Activated T-cell treated with anti-CD3 and anti-CD28 coated beads for 1 hour (primary cell): ENCODE data around the gene SAP130.
"Not testable (repeated sequence)": the region's sequence is repeated elsewhere in the genome, so short reads cannot be mapped to it uniquely, and the experiment has no call there.

ENCODE experiments used
- DNase-seq: peaks from one replicate; pipeline ENCODE4 v3.0.0-alpha.2; 2020; ENCODE audit warnings: low read depth

SAP130 gene

DNA sequence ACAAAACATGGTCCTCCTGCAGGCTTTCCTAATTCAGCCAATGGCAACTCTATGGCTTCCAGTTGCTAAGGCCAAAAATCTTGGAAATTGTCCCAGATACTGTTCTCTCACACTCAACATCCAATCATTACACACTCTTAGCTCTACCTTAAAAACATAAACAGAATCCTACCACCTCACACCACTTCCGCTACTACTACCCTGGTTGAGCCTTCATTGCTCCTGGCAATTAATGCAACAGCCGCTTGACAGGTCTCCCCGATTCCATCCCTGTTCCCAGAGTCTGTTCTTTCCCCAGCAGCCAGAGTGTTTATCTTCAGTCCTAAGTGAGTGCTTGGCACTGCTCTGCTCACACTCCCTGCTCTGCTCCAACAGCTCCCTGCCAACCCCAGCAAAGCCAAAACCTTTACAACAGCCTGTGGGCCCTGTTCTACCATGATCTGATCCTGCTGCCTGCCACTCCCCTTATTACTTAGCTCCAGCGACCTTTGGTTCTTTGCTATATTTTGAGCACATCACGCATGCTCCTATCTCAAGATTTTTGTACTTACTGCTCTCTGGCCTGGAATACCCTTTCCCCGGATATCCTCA is 74.6 kb downstream of the SAP130 start:
- no peak for DNase-seq

DNA sequence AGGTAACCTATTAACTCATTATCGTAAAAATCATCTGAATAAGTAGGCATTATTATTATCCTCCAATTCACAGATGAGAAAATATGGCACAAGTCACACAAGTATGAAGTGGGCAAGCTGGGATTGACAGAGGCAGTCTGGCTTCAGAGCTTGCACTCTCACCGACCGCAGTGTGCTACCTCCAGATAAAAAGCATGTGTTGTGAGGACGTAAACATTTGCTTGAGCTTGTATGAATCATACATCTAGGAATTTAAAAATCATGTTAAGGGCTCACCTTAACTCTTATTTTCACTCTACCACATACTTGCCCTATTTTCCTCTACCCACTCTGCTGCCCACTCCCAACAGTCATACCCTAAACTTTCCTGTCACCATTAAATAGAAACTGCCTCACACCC is 76.8 kb downstream of the SAP130 start:
- no peak for DNase-seq

DNA sequence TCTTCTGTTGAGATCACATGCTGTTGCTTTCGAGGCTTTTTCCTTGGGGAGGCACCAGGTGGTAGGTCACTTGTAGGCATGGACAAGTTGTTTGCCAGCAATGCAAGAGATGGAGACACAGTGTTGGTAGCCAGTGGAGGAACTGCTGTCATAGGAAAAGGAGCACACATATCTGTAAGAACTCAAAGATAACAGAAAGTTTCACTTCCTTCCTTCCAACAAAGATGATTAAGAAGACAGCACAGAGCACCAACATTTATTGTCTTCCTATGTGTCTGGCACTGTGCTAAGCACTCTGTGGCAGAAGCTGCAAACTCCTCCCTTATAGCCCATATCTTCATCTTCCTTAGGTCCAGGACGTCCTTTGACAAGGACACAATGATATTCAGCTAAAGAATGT is 77.6 kb downstream of the SAP130 start:
- no peak for DNase-seq

DNA sequence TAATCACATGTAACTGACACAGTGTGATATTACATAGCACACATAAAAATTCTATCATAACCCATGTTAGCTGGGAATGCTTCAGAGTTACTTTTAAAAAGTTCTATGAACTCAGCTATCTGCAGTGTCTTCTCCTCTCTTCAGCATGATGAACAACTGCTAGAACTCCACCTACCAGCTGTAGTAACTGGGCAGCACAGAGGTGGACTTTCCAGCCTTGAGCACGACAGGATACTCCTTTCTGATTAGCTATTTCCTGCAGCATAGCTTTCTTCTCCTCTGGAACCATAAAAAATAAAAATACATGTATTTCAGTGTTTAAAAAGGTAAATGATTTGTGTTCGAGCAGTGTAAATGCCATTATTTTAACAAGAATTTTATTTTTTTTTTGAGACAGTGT is 82.6 kb downstream of the SAP130 start:
- DNase-seq: no peak

DNA sequence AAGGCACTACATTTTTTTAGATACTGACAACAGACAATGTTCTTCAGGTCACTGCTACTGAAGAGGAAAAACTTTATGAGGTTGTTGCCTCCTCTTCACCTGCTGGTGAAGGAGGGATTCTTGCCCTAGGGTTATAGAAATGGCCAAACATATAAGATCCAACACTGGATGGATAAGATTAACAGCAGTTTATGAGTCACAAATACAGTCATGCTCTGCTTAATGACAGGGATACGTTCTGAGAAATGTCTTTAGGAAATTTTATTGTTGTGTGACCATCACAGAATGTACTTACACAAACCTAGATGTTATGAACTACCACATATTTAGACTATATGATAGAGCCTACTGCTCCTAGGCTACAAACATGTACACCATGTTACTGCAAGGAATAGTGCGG is 84.7 kb downstream of the SAP130 start:
- DNase-seq: no peak

DNA sequence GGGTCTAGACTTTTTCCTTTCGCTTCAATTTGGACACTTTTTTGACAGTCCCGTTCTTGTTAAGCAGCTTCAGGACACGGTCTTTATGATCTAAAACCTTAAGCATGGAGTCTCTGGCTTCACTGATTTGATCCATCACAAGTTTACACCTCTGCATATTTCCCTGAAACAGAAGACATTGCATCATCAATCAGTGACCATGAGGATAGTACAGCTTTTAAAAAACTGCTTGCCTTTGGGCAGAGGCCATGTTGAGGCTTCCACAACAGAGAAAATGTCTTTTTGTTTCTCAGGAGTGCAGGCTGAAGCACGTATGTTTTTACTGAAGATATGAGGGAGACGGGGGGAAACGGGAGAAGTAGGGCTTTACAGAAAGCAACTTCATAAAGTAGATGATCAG is 85.9 kb downstream of the SAP130 start:
- DNase-seq: no peak

GRCh38 chr2:127941461-127941860 is 86.4 kb downstream of the SAP130 start:
- no peak for DNase-seq

- DNase-seq: no peak
Observed at GRCh38 chr2:127940641-127941040, 87.2 kb downstream of the SAP130 start.

DNA sequence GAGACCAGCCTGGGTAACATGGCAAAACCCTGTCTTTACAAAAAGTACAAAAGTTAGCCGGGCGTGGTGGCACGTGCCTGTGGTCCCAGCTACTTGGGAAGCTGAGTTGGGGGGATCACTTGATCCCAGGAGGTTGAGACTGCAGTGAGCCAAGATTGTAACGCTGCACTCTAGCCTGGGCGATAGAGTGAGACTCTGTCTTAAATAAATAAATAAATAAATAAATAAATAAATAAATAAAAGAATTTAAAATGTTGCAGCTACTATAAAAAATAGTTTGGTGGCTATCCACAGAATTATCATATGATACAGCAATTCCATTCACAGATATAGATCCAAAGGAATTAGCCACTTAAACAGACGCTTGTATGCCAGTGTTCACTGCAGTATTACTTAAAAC is 92.5 kb downstream of the SAP130 start:
- no peak for DNase-seq

- no peak for DNase-seq
Observed at GRCh38 chr2:127932199-127932876, 95.5 kb downstream of the SAP130 start.

GRCh38 chr2:127929449-127929848 is 98.4 kb downstream of the SAP130 start:
- no peak for DNase-seq

GRCh38 chr2:127927384-127927783 is 100.5 kb downstream of the SAP130 start:
- no peak for DNase-seq

GRCh38 chr2:127917916-127918315 is 109.9 kb downstream of the SAP130 start:
- no peak for DNase-seq

DNA sequence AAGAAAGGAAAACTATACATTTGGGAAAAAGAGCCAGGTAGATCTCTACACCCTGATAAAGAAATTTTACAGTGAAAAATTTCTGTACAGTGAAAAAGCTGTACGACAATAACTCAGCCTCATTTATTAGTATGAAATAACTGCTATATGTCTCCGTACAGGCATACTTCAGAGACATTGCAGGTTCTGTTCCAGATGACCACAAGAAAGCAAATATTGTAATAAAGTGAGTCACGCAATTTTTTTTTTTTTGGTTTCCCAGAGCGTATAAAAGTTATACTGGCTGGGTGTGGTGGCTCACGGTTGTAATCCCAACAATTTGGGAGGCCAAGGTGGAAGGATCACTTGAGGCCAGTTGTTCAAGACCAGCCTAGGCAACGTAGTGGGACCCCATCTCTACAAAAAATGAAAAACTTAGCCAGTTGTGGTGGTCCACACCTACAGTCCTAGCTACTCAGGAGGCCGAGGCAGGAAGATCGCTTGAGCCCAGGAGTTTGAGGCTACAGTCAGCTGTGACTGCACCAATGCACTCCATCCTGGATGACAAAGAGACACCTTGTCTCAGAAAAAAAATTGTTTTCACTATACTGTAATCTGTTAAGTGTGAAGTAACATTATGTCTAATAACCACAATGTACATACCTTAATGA is 113.9 kb downstream of the SAP130 start:
- DNase-seq: no peak

DNA sequence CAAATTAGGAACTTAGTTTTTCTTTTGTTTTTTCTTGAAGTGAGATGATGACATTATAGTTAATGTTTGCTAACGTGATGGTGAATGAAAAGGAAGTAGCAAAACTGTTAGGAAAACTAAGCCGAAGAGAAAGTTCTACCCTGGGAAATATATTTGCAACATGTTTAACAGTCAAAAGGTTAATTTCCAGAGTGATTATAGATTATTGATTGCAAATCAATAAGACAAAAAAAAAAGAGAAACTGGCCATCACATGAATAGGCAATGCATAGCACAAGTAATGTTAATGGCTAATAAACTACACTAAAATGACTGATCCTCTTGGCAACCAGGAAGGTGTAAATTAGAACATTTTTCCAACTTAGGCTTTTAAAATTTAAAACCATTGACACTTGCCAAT is 116.1 kb downstream of the SAP130 start:
- no peak for DNase-seq

GRCh38 chr2:127910415-127910814 is 117.4 kb downstream of the SAP130 start:
- DNase-seq: no peak

GRCh38 chr2:127909019-127909418 is 118.8 kb downstream of the SAP130 start:
- DNase-seq: no peak

GRCh38 chr2:127907733-127908400 is 120.0 kb downstream of the SAP130 start:
- not testable (repeated sequence) for DNase-seq

DNA sequence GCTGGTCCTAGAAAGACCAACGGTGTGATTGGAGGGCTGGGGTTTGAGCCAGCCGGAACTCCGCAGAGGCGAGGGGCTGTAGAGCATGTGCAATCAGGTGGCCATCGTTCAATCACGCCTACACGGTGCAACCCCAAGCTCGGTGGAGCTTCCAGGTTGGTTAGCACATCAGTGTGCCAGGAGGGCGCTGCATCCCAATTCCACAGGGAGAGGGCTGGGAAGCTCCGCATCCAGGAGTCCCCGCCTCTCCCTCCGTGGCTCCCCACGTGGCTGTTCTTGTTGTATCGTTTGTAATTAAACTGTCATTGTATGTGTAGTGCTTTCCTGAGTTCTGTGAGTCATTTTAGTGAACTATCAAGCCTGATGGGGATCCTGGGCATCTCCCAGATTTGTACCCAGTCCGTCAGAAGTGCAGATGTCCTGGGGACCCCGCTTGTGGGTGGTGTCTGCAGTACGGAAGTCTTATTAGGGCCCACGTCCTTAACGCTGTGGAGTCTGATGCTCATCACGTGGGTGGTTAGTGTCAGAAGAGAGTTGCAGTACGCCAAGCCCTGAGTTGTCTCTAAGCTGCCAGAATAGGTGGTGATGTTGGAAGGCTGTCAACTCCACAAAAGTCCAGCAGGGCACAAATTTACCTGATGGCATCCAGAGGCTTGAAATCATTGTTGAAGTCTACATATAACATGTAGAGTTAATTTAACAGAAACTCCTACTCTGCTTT is 121.5 kb downstream of the SAP130 start:
- no peak for DNase-seq

DNA sequence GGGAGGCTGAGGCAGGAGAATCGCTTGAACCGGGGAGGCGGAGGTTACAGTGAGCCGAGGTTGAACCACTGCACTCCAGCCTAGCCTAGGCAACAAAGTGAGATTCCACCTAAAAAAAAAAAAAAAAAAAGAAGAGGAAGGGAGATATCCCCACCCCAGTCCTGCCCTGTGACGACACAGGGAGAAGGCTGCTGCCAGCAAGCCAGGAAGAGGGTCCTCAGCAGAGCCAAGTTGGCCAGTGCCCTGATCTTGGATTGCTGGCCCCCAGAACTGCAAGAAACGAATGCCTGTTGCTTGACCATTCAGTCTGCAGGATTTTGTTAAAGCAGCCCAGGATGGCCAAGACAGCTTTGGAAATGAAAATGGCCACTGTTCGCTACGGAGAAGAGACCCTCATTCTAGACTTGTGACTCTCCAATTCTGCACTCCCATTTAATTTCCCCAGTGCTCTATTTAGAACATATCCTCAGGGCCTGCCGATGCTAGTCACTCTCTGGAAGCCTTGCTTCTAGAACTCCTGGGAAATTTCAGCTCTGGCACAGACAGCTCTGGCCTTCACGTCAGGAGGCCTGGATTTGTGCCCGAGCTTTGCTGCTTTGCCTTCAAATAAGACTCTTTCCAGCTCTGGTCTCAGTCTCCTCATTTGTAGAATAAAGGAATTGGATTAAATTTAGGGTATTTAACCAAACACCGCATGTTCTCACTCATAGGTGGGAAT is 126.4 kb downstream of the SAP130 start:
- DNase-seq: no peak

- DNase-seq: no peak
Observed at GRCh38 chr2:127897531-127898211, 130.2 kb downstream of the SAP130 start.
